Bronchial epithelial cell (primary cell): ENCODE measurements around the gene ME1. TPM values are rescaled to one million over a fixed set of nuclear protein-coding genes. Genes with fewer than 3 reads are reported as not detected.
A peak's percentile ranks its signal among the peaks of the same experiment; 100 is the strongest.

ENCODE experiments used
- DNase-seq: peaks from one replicate; pipeline ENCODE4 v3.0.0-alpha.2; 2010; ENCODE audit warnings: low read depth
- FAIRE-seq: peaks from 2 replicates; lab custom pipeline; 2011; peaks lifted over from hg19 to GRCh38; lab: Jason Lieb, UNC
- H3K27me3 ChIP-seq: 2 replicates; pipeline ENCODE4 v1.5.1; 2011; ENCODE audit warnings: low read length; ENCODE audit not compliant: control insufficient read depth, insufficient read depth
- H3K36me3 ChIP-seq: 2 replicates; pipeline ENCODE4 v1.5.1; 2011; ENCODE audit warnings: low read length; ENCODE audit not compliant: control insufficient read depth, insufficient read depth
- H3K4me3 ChIP-seq: 2 replicates; pipeline ENCODE4 v1.5.1; 2011; ENCODE audit warnings: mild to moderate bottlenecking, low read depth, low read length, control low read depth
- CTCF ChIP-seq: IDR thresholded peaks from 2 replicates; pipeline ENCODE4 v1.5.1; 2011; ENCODE audit warnings: mild to moderate bottlenecking, moderate library complexity, low read length, control low read depth, inconsistent platforms; ENCODE audit not compliant: insufficient read depth, severe bottlenecking
- total RNA-seq: library from RNA; depleted of rRNA; stranded (reverse); fragments of >200 nt; gene quantifications from 2 replicates; pipeline ENCODE4 v1.2.1, GENCODE V29; 2014

Gene ME1
- total RNA-seq, 1 donor from 2014 or later: 18.2 TPM

DNA sequence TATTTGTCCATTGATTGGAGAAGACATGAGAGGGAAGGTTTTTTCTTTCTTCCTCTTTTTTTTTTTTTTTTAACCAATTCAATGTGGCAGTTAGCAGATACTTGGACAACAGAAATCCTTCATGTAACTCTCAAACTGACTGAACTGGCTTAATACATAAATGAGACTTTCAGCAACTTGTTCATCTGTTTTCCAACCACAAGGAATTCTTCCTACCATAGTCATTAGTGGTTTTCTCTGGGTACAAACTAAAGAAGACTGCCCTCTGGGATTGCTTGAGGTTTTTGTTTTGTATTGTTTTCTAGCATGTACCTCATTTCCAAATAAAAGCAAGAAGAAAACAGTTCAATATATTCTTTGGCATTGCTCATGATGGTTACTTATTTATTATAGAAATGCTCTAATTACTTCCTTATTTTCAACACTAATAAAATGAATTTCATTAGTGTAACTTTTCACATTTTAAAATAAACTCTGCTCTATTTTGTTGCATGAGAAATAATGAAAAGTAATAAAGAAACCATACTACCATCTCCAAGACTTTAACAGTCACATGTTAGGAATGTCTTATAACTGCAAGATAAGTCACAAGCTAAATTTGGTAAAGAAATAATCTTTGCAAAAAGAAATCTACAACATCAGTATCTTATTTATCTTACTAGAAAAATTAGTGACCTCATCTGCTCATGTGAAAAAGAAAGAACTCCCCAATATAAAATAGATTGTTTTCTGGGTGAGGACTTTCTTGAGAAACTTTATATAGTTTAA, 52.0 kb downstream of the ME1 start:
- DNase-seq: peak; percentile 26
- Histone ChIP-seq H3K4me3 (no peak overlapping the region), H3K27me3 (no peaks in the 10 kb centered on the region), H3K36me3 (no peaks in the 10 kb centered on the region)
- no peak for TF ChIP-seq CTCF
- FAIRE-seq: no peak

DNA sequence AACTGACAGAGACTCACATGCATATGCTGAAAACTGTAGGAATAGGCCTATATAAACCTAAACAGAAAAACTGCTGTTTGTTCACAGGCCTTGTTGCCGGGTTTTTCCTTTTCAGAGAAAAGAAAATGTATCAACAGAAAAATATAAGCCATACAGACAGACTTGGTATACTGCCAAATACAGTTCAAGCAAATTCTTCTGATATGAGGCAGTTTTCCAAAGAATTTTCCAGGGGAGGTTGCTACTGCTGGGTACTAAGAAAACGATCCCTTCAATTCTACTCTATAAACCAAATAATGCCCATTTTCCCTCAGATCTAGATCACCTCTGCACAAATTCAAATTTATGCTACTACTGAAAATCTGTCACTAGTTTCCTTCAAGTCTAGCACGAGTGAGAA, 59.4 kb downstream of the ME1 start:
- FAIRE-seq (no peak), DNase-seq (no peak)
- Histone ChIP-seq H3K36me3 (no peaks in the 10 kb centered on the region), H3K4me3 (no peak overlapping the region), H3K27me3 (no peaks in the 10 kb centered on the region)
- TF ChIP-seq CTCF: no peak

DNA sequence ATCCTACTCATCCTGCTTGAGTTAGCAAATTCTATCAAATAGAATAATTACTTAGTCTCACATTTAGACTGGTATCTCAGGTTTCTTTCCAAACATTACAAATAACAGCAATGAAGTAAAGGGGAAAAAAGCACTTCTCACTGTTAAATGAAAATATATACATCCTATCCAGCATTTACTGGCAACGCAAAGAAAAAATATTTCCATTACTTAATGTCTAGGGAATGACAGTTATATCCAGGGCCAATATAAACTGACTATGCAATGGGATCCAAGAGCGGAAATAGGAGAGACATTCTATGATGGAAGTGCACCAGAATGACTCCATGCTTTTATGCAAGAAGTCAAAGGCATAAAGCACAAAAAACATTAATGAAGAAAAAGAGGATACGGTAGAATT, 60.3 kb downstream of the ME1 start:
- DNase-seq (no peak), FAIRE-seq (no peak)
- no peaks in the 10 kb centered on the region for H3K36me3 ChIP-seq
- H3K4me3 ChIP-seq: no peak overlapping the region
- H3K27me3 ChIP-seq: no peaks in the 10 kb centered on the region
- TF ChIP-seq CTCF: no peak

- H3K4me3 ChIP-seq: no peak overlapping the region
- no peak for DNase-seq
Observed at GRCh38 chr6:83369692-83370091, 61.2 kb downstream of the ME1 start.

DNA sequence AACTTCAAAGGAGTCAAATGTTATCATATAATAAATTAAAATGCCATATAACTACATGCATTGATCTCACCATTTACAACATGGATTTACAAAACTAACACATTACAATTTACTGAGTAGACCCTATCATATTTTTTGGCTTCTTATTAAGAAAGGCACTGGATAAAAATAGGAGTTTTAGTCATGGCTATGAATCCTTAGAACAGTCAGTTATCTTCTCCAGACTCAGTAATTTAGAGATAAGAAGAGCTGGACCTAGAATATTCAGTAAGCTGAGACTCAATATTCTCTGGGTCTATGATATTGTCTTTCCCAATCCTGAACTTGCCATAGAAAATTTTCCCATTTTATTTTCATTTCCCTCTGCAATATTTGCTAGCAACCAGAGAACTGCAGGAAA, 62.3 kb downstream of the ME1 start:
- Histone ChIP-seq H3K36me3 (peaks cover 1% of the 10 kb centered on the region), H3K4me3 (no peak overlapping the region), H3K27me3 (no peaks in the 10 kb centered on the region)
- DNase-seq (no peak), FAIRE-seq (no peak)
- TF ChIP-seq CTCF: no peak

More at GRCh38 chr6:83369692-83370091, 61.2 kb downstream of the ME1 start:
- Histone ChIP-seq H3K27me3 (no peaks in the 10 kb centered on the region), H3K36me3 (no peaks in the 10 kb centered on the region)
- FAIRE-seq: no peak
- no peak for TF ChIP-seq CTCF

- Histone ChIP-seq H3K4me3 (no peak overlapping the region), H3K27me3 (no peaks in the 10 kb centered on the region), H3K36me3 (peaks cover 1% of the 10 kb centered on the region)
- FAIRE-seq (no peak), DNase-seq (no peak)
- no peak for TF ChIP-seq CTCF
Observed at GRCh38 chr6:83367104-83367503, 63.7 kb downstream of the ME1 start.
